NCI-H1105 (cell line): ENCODE data around the gene BIRC6.
"Not testable (repeated sequence)": the region's sequence is repeated elsewhere in the genome, so short reads cannot be mapped to it uniquely, and the experiment has no call there.

ENCODE experiments used
- DNase-seq: peaks from one replicate; lab custom pipeline; 2025; lab: John Stamatoyannopoulos, UW

BIRC6 gene

DNA sequence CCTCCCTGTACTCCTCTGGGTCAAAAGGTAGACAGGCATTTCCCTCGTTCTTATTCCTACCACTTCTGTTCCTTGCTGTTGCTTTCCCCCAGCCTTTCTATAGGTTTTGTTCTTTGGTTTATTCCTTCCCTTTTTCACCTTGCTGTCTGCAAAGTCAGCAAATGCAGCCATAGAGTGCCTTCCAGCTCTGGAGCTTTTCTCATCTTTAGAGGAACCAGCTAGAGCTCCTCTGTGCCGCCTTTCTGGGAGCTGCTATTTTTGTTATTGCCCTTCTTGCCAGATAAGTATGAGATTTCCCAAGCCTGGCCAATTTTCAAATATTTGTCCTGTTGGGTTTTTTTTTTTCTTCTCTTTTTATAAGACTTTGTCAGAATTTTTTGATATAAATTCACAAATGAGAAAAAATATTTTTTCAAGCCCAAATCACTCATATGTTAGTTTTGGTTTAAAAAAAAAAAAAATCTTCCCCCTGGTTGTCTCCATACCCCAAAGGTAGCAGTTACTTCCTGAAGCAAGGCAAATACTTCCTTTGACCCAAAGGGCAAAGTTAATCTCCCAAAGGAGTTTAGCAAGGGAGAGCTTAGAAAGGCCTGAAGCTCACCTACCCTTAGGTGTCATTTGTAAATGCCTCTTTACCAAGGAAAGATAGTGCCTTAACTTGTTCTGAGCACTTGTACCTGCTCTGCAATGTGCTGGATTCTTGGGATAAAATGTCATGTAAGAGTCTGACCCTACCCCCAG, 265.9 kb downstream of the BIRC6 start:
- DNase-seq: no peak

DNA sequence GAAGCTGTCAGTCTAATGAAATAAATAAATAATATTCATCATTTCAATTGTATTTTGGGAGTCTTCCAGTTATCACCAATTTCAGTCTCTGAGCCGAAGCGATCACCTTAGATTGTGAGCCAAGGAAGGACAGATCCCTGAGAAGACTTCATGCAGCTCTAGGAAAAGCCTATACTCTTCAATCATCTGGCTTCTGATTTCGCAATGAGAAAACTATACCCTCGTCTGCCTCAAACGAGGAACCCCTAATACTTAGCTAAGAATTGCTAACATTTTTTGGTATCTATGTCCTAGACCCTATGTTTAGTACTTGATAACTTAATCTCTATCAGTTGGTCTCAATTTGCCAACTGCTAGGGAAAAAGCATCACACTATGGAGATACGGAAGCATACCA, 266.5 kb downstream of the BIRC6 start:
- DNase-seq: no peak

DNA sequence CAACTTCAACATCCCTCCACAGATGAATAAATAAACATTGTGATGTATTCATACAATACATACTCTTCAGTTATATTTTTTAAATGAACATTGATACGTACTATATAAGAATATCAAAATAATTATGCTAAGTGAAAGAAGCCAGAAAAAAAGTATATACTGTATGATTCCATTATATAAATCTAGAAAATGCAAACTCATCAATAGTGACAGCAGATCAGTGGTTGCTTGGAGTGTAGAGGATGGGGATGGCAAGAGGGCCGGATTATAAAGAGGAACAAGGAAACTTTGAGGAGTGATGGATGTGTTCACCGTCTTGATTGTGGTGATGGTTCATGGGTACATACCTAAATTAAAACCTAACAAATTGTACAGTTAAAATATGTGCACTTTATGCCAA, 268.0 kb downstream of the BIRC6 start:
- DNase-seq: no peak

DNA sequence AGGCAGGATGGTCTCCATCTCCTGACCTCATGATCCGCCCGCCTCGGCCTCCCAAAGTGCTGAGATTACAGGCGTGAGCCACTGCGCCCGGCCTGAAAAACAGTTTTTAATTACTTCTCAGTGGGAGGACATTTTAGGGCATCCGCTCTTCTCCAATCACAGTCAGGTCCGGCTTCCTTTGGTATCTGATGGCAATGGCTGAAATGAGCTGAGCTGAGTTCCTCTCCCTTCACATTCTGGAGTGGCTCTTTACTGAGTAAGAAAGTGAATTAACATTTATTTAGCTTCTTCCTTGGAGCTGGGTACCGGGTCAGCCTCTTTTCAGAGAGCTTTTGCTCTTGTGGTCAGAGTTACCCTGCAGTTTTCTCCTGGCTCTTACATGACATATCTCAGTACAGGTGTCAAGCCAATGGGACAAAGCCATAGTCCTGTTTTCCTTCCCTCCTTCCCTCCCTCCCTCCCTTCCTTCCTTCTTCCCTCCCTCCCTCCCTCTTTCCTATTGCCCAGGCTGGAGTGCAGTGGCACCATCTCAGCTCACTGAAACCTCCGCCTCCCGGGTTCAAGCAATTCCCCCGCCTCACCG, 269.9 kb downstream of the BIRC6 start:
- no peak for DNase-seq

DNA sequence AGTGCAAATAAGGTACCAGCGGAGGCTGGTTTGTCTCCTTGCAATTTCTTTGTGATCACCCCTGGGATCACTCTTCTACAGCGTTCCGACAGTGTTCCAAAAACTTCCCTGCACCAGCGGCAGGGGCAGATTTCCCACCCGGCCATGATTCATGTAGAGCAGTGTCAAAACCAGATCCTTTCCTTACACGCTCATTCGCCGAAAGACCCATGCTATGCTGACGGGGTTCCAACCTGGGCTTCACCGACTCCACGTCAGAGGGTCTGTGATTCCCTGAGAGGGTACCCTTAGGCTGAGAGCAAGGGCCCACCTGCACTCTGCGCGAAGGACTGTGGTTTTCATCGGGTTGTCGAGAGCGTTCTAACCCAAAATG, 270.6 kb downstream of the BIRC6 start:
- DNase-seq: no peak

DNA sequence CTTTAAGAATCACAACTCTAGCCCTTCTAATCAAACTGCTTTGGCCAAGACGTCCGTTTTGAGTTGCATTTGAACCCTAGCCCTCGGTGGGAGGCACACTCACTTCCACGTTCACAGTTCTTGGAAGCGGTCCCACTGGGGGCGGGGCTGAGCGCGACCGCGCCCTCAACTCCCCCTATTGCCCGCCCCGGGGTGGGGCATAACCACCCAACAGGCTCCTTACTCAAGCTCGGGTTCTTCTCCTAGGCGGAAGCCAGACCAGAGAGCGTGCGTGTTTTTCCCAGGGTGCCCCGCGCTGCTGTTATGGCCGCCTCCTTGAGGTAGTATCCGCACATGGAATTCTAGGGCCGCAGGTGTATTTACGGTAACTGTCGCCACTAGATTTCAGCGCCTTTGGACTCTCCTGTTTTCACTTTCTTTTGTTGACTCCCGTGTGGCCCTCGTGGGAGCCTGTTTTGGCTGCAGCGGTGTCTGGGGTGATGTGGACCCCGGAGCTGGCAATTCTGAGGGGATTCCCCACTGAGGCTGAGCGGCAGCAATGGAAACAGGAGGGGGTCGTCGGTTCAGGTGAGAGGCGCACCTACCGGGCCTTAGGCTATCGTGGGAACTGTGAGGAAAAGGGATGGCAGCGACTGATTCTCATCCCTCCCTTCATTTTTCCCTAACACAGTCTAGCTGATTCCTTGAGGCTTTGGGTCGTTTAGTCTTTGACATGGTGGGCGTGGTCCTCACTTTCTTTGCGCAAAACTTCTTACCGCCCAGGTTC, 271.2 kb downstream of the BIRC6 start, which contains the start of gene TTC27:
TSS of gene TTC27 (plus strand) at position 237 of the 766 bp plus-strand sequence. CDS start at position 480, 243 bp downstream.
- DNase-seq: peak; percentile 81

DNA sequence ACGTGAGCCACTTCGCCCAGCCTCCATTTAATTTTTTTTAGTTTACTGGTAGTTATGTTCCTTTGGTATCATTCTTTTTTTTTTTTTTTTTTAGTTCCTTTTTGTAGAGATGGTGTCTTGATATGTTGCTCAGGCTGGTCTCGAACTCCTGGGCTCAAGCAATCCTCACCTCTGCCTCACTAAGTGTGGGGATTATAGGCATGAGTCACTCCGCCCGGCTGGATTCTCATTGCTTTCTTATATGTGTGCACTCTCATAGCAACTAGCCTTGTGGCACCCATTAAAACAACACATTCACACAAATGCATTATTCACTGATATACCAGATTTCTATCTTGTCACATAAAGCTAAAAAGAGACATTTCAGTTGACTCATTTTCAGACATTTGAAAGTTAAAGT, 275.3 kb downstream of the BIRC6 start:
- no peak for DNase-seq

DNA sequence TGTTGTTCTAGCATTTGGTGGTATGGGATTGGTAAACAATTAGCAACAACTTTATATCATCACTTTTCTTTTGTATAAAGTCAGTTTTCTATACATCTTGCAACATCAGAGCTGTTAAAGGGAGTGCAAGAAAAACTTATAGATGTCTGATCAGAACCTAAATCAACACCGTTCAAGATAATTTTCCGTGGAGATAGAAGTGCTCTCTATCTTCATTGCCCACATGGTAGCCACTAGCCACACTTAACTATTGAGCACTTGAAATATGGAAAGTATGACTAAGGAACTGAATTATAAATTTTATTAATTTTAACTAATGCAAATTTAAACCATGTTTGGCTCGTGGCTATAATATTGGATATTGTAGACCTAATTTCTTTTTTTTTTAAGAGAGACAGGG, 276.2 kb downstream of the BIRC6 start:
- DNase-seq: no peak

DNA sequence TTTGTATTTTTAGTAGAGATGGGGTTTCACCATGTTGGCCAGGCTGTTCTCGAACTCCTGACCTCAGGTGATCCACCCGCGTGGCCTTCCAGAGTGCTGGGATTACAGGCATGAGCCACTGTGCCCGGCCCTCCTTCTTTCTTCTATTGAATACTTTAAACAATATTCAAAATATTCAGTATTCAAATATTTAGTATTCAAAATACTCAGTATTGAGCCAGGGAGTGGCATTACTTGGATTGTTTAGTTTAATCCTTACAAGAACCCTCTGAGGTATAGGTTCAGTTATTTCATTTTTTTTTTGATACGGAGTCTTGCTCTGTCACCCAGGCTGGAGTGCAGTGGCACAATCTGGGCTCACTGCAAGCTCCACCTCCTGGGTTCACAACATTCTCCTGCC, 281.7 kb downstream of the BIRC6 start:
- not testable (repeated sequence) for DNase-seq

DNA sequence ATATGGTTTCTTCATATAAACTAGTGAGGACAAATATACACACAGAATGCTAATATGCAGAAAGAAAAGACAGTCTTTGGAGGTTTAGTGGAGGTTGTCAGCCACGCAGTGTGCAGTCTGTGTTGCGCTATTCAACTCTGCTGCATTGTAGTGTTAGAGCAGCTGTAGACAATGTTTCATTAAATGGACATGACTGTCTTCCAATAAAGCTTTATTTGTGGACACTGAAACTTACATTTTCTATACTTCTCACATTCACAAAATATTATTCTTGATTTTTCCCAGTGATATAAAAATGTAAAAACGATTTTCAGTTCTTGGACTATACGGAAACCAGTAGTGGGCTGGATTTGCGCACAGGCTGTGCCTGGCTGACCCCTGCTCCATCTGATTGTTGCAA, 284.4 kb downstream of the BIRC6 start:
- DNase-seq: no peak

DNA sequence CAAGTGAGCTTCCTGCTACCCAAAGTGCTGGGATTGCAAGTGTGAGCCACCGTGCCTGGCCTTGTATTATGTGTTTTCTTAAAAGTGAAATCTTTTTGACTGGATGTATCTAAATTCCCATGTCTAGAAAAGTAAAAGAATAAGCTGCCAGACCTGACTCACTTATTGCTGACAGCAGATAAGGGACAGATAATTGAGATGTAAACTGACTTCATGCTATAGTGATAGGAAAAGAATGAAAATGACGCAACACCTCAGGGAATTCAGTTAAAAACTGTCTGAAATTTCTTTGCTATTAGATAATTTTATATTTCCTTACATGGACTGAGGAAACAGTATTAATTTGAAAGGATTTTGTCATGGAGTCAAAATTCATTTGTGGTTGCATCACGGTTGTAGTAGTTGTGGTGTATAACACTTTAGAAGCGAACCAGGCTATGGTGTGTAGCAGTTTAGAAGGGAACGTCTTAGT, 290.4 kb downstream of the BIRC6 start:
- DNase-seq: no peak

DNA sequence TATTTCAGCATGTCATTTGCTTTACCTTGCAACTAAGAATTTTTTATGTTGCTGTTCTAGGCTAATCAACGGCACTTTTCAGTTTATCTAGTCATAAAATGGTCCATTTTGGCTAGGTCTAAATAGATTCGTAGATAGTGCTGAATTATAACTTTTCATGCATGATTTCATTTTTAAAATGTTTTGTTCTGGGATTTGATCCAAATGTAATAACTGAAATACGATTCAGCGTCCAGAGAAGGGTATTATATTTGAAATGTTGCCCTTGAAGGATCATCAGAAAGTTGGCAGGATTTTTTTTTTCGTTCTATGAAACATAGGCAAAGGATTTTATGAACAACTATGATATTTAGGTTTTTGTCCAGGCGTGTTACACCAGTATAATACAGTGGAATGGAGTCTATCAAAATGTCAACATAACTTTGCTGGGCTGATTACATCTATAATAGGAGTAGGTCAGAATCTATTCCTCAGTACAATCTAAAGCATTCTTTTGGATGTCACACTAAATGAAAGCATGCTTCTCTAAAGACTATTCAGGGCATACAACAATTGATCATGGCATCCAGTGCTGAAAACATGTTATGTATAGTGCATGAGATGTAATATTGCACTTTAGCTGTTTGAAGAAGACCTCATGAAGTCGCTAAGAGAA, 295.9 kb downstream of the BIRC6 start:
- DNase-seq: peak; percentile 58

DNA sequence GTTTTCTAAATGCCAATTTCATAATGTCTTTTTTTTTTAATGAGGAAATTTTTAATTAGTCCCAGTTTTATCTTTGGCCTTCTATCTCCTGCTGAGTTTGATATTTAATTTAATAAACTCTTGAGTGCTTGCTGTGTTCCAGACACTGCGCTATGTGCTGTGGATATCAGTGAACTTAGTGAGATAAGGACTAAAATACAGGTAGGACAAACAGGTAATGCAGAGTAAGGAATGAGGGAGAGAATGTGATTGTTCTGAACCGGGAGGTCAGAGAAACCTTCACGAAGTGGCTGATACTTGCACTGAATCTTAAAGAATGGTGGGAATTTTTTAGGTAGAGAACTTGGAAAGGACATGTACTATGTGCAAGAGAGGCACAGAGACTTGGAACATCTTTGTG, 299.2 kb downstream of the BIRC6 start:
- no peak for DNase-seq

DNA sequence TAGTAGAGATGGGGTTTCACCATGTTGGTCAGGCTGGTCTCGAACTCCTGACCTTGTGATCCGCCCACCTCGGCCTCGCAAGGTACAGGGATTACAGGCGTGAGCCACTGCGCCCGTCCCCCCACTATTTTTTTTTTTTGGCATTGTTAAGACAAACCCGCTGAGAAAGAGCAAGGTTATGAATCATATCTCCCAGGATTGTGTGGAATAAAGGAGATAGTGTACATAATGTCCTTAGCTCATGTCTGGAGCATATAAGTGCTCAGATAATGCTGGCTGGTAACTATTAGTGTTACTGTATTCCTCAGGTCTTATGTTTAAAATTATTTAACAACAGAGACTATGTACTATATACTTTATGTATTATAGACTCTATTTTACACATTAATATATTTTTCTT, 307.0 kb downstream of the BIRC6 start:
- no peak for DNase-seq

DNA sequence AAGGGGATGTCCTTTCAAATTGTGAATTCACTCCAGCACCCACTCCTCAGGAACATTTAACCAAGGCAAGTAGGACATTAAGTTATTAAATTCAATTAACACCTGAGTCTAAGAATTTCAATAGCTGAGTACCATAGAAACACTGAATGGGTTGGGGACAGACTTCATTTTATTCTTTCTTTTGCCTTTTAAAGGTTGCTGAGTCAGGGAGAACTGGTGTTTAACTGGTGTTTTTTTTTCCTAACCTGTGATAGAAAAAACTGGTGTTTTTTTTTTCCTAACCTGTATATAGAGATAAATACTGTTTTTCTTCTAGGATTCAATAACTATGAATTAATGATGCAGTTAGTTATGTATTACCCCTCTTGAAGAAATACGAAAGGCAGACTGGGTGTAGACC, 309.9 kb downstream of the BIRC6 start:
- no peak for DNase-seq

DNA sequence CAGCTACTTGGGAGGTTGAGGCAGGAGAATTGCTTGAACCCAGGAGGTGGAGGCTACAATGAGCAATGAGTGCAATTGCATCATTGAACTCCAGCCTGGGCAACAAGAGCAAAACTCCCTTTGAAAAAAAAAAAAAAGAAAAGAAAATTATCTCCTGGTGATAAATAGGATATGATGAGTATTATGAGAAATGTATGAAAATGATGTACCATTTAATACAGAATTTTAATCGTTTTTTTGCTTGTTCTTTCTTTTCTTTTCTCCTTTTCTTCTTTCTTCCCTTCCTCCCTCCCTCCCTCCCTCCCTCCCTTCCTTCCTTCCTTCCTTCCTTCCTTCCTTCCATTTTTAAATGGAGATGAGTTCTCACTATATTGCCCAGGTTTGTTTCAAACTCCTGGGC, 311.4 kb downstream of the BIRC6 start:
- DNase-seq: no peak
